GM12878 (cell line): ENCODE data around the gene MARF1. TPM values are rescaled to one million over a fixed set of nuclear protein-coding genes. Genes with fewer than 3 reads are reported as not detected.
A peak's percentile ranks its signal among the peaks of the same experiment; 100 is the strongest.

Source experiments
- ZBTB40 ChIP-seq: fragments of 450-650 bp; IDR thresholded peaks from 2 replicates; pipeline ENCODE4 v1.6.1; 2016; ENCODE audit warnings: mild to moderate bottlenecking, moderate library complexity, borderline replicate concordance
- microRNA counts: library from miRNA; unstranded; fragments of <30 nt; microRNA quantifications from one replicate; lab custom pipeline; 2016
- polyA plus RNA-seq, 11 experiments: library from polyadenylated mRNA; depleted of rRNA in 4 of 11; unstranded in 6 of 11; stranded (reverse) in 5 of 11; fragments of >200 nt; fragmentation: Nextera tagmentation in 4 of 11; fragmentation: Illumina TruSeq in 1 of 11; extraction: Ambion mirVana in 4 of 11; extraction: Trizol in 1 of 11; gene quantifications; 1 replicate in 1 of 11; 2 replicates in 10 of 11; pipeline versions ENCODE4 v1.2.1 to v1.2.3, GENCODE V29; 2011 to 2016; ENCODE audit warnings: inconsistent platforms in 2 of 11, missing spikeins in 2 of 11, low read depth in 1 of 11
- total RNA-seq, 4 experiments: library from RNA; depleted of rRNA in 3 of 4; stranded (reverse); fragments of >200 nt in 3 of 4; fragmentation: Illumina TruSeq in 1 of 4; extraction: Trizol in 1 of 4; gene quantifications; 2 replicates each; pipeline versions ENCODE4 v1.2.1 to v1.2.3, GENCODE V29; 2013 to 2021

MARF1 gene
- total and polyA plus RNA-seq, 10 of the 15 experiments (the other 5 are each of a cell fraction or from before 2014, with no cell fraction given) = 4.5 to 40.1 (median 14.0) TPM

GRCh38 chr16:15544405-15544804, 98.5 kb downstream of the MARF1 start (continued):
- TF ChIP-seq ZBTB40 = no peak

MicroRNAs encoded within 50 kb of the gene (microRNA counts, 767-probe panel; counts per million panel counts)
- 2,655 counts per million, percentile 85 among the panel's probes with 10 or more counts for microRNA hsa-miR-484 (lab: Ali Mortazavi, UCI)

Other genes with a start within 250 kb of the MARF1 start
- gene MPV17L, start 247.4 kb downstream of the MARF1 start, total RNA-seq (2014; rRNA removed) = 0.06 and 0.16 TPM in 2 replicates
- 0.09 TPM in 1 of 2 replicates, not detected in the other for gene MPV17L, start 247.4 kb downstream of the MARF1 start, total RNA-seq (2014; rRNA removed; fragmentation: Illumina TruSeq; extraction: Trizol)
- 0.05 and 0.13 TPM in 2 replicates for gene MPV17L, start 247.4 kb downstream of the MARF1 start, total RNA-seq (2021)
- gene MPV17L, start 247.4 kb downstream of the MARF1 start, polyA plus RNA-seq (2011; rRNA removed) = not detected in 2 replicates
- 0.03 TPM in 1 of 2 replicates, not detected in the other for gene MPV17L, start 247.4 kb downstream of the MARF1 start, polyA plus RNA-seq (2014; fragmentation: Illumina TruSeq; extraction: Trizol)
- gene MPV17L, start 247.4 kb downstream of the MARF1 start, polyA plus RNA-seq (2014; fragmentation: Nextera tagmentation; extraction: Ambion mirVana) = under 1 TPM in 1 of 2 experiments, not detected in 1; 0.02 TPM
- gene MPV17L, start 247.4 kb downstream of the MARF1 start, polyA plus RNA-seq (2014; rRNA removed) = 0.05 and 0.10 TPM in 2 replicates
- not detected for gene MPV17L, start 247.4 kb downstream of the MARF1 start, polyA plus RNA-seq (2016; fragmentation: Nextera tagmentation; extraction: Ambion mirVana)
- 0.17 and 0.38 TPM in 2 replicates for gene BMERB1, start 208.6 kb downstream of the MARF1 start, total RNA-seq (2014; rRNA removed)
- gene BMERB1, start 208.6 kb downstream of the MARF1 start, total RNA-seq (2014; rRNA removed; fragmentation: Illumina TruSeq; extraction: Trizol) = 0.40 and 0.51 TPM in 2 replicates
- gene BMERB1, start 208.6 kb downstream of the MARF1 start, total RNA-seq (2021) = 0.27 and 0.44 TPM in 2 replicates
- gene BMERB1, start 208.6 kb downstream of the MARF1 start, polyA plus RNA-seq (2011; rRNA removed) = 0.30 and 0.55 TPM in 2 replicates
- gene BMERB1, start 208.6 kb downstream of the MARF1 start, polyA plus RNA-seq (2014; fragmentation: Illumina TruSeq; extraction: Trizol) = 0.26 and 0.30 TPM in 2 replicates
- gene BMERB1, start 208.6 kb downstream of the MARF1 start, polyA plus RNA-seq (2014; fragmentation: Nextera tagmentation; extraction: Ambion mirVana) = under 1 TPM; 0.05 to 0.07 TPM
- gene BMERB1, start 208.6 kb downstream of the MARF1 start, polyA plus RNA-seq (2014; rRNA removed) = 0.37 and 0.49 TPM in 2 replicates
- gene BMERB1, start 208.6 kb downstream of the MARF1 start, polyA plus RNA-seq (2016; fragmentation: Nextera tagmentation; extraction: Ambion mirVana) = under 1 TPM; 0.43 to 0.68 TPM
- 68.4 and 73.1 TPM in 2 replicates for gene NDE1, start 7.1 kb upstream of the MARF1 start, total RNA-seq (2014; rRNA removed)
- gene NDE1, start 7.1 kb upstream of the MARF1 start, total RNA-seq (2014; rRNA removed; fragmentation: Illumina TruSeq; extraction: Trizol) = 89.0 and 92.8 TPM in 2 replicates
- gene NDE1, start 7.1 kb upstream of the MARF1 start, total RNA-seq (2021) = 148 and 156 TPM in 2 replicates
- 47.9 and 51.1 TPM in 2 replicates for gene NDE1, start 7.1 kb upstream of the MARF1 start, polyA plus RNA-seq (2011; rRNA removed)
- 105 and 106 TPM in 2 replicates for gene NDE1, start 7.1 kb upstream of the MARF1 start, polyA plus RNA-seq (2014; fragmentation: Illumina TruSeq; extraction: Trizol)
- gene NDE1, start 7.1 kb upstream of the MARF1 start, polyA plus RNA-seq (2014; fragmentation: Nextera tagmentation; extraction: Ambion mirVana) = 1 to 10 TPM; 5.7 to 7.4 TPM
- 82.8 and 92.7 TPM in 2 replicates for gene NDE1, start 7.1 kb upstream of the MARF1 start, polyA plus RNA-seq (2014; rRNA removed)
- 100 to 1,000 TPM in 1 of 2 experiments, 10 to 100 TPM in 1; 94.6 to 110 TPM for gene NDE1, start 7.1 kb upstream of the MARF1 start, polyA plus RNA-seq (2016; fragmentation: Nextera tagmentation; extraction: Ambion mirVana)
- gene MYH11, start 213.9 kb upstream of the MARF1 start, total RNA-seq (2014; rRNA removed) = under 0.01 and 0.06 TPM in 2 replicates
- gene MYH11, start 213.9 kb upstream of the MARF1 start, total RNA-seq (2014; rRNA removed; fragmentation: Illumina TruSeq; extraction: Trizol) = 0.05 and 0.13 TPM in 2 replicates
- 0.41 and 0.58 TPM in 2 replicates for gene MYH11, start 213.9 kb upstream of the MARF1 start, total RNA-seq (2021)
- not detected in 2 replicates for gene MYH11, start 213.9 kb upstream of the MARF1 start, polyA plus RNA-seq (2011; rRNA removed)
- gene MYH11, start 213.9 kb upstream of the MARF1 start, polyA plus RNA-seq (2014; fragmentation: Illumina TruSeq; extraction: Trizol) = 0.01 TPM in 1 of 2 replicates, not detected in the other
- gene MYH11, start 213.9 kb upstream of the MARF1 start, polyA plus RNA-seq (2014; fragmentation: Nextera tagmentation; extraction: Ambion mirVana) = under 1 TPM; 0.05 to 0.40 TPM
- gene MYH11, start 213.9 kb upstream of the MARF1 start, polyA plus RNA-seq (2014; rRNA removed) = 0.01 TPM in 1 of 2 replicates, not detected in the other
- gene MYH11, start 213.9 kb upstream of the MARF1 start, polyA plus RNA-seq (2016; fragmentation: Nextera tagmentation; extraction: Ambion mirVana) = 1 to 10 TPM in 1 of 2 experiments, under 1 TPM in 1; 0.88 to 1.9 TPM
- gene CEP20, start 245.4 kb upstream of the MARF1 start, total RNA-seq (2014; rRNA removed) = 38.0 and 43.8 TPM in 2 replicates
- 52.1 and 53.0 TPM in 2 replicates for gene CEP20, start 245.4 kb upstream of the MARF1 start, total RNA-seq (2014; rRNA removed; fragmentation: Illumina TruSeq; extraction: Trizol)
- 30.5 and 33.4 TPM in 2 replicates for gene CEP20, start 245.4 kb upstream of the MARF1 start, total RNA-seq (2021)
- gene CEP20, start 245.4 kb upstream of the MARF1 start, polyA plus RNA-seq (2011; rRNA removed) = 57.8 and 87.4 TPM in 2 replicates
- 52.2 and 70.3 TPM in 2 replicates for gene CEP20, start 245.4 kb upstream of the MARF1 start, polyA plus RNA-seq (2014; fragmentation: Illumina TruSeq; extraction: Trizol)
- gene CEP20, start 245.4 kb upstream of the MARF1 start, polyA plus RNA-seq (2014; fragmentation: Nextera tagmentation; extraction: Ambion mirVana) = 10 to 100 TPM; 52.2 to 55.2 TPM
- gene CEP20, start 245.4 kb upstream of the MARF1 start, polyA plus RNA-seq (2014; rRNA removed) = 23.6 and 33.7 TPM in 2 replicates
- gene CEP20, start 245.4 kb upstream of the MARF1 start, polyA plus RNA-seq (2016; fragmentation: Nextera tagmentation; extraction: Ambion mirVana) = 10 to 100 TPM; 53.4 to 53.9 TPM